ENCODE data around the gene PTX4. TPM values are rescaled to one million over a fixed set of nuclear protein-coding genes. Genes with fewer than 3 reads are reported as not detected.

Gene PTX4
- total RNA-seq, 6 experiments from 2014 or later = not detected

GRCh38 chr16:1531638-1531910 is 42.8 kb upstream of the PTX4 start:
- Histone ChIP-seq H3K4me1 (no peaks in the 10 kb centered on the region), H3K27me3 (no peaks in the 10 kb centered on the region), H3K27ac (peak overlapping the region; percentile 51 to 75 (median 67)), H3K9me3 (no peaks in the 10 kb centered on the region), H3K4me3 (no peak overlapping the region), H3K36me3 (no peaks in the 10 kb centered on the region)
- intact Hi-C loops (cut with DNase I) = no loop called here
- 73% methylated on average over 3 of the region's 14 CpGs for WGBS (ENCODE audit: insufficient coverage, low coverage, low lambda C conversion rate, missing lambda C conversion rate)
- DNase-seq (peak in 1 of 3 donors; percentile 18), ATAC-seq (no peak)
- no peak for TF ChIP-seq POLR2A (IDR thresholded peaks at IDR 0.05)
- no peak for TF ChIP-seq CTCF (IDR thresholded peaks at IDR 0.05)

DNA sequence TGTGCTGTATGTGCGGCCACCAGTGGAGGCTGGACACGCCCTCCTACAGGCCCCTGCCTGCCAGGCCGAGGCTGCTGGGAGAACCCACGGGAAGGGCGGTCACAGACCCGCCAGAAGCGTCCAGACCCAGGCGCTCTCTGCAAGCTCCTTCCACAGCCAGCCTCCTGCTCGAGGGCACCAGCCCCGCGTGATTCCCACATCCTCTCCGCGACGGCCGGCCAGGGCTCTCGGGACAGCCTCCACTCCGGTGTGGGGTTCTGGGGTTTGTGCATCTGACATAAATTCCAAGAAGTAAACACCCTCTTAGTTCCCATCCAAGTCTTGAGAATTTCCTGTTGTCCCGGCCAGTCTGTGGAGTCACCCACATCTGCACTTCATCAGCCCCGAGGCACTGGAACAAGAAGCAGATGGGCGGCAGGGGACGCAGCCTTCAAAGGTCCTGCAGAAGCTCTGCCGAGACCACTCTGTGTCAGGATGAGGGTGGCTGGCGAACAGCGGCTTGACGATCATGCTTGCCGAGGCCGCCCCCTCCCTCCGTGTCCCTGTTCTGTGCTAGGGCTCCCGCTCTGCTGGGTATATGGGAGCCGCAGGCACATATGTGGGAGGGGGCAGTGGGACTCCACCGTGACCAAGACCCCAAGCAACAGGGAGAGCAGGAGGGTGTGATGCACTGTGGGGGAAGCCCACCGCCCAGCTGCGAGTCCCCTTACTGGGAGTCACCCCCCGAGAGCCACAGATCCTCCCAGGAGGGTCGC is 42.3 kb upstream of the PTX4 start:
- TF ChIP-seq POLR2A (IDR thresholded peaks at IDR 0.05) (peak; percentile 47), CTCF (IDR thresholded peaks at IDR 0.05) (no peak)
- H3K36me3 ChIP-seq = no peaks in the 10 kb centered on the region
- ATAC-seq = peak; percentile 8 to 25 (median 16)
- DNase-seq = peak in 1 of 3 donors; percentile 38
- no CpG with 5 or more reads among the region's 35 CpGs for WGBS (ENCODE audit: insufficient coverage, low coverage, low lambda C conversion rate, missing lambda C conversion rate)
- intact Hi-C loops (cut with DNase I) = no loop called here
- no peak overlapping the region for H3K4me3 ChIP-seq
- H3K27me3 ChIP-seq = no peaks in the 10 kb centered on the region
- no peaks in the 10 kb centered on the region for H3K4me1 ChIP-seq
- no peaks in the 10 kb centered on the region for H3K9me3 ChIP-seq
- peak overlapping the region; percentile 51 to 75 (median 67) for H3K27ac ChIP-seq

DNA sequence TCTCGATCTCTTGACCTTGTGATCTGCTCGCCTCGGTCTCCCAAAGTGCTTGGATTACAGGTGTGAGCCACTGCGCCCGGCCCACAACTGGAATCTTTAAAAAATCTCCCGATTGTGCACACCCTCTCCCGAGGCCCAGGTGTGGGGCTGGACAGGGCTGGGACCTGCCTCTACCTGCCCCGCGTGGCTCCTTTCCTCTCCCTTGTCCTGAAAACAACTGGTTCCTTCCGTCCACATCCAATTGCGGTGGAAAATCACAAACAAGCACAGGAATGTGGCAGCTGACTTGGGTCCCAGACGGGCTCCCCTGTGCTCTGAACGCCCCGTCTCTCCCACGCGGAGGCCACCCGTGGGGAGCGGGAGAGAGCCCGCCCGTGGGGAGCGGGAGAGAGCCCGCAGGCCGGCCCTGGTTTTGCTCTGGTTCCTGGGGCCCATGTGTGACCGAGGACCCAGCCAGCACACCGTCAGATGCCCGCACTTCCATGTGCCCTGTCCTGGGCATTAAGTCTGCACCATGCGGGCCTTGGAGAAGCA is 41.7 kb upstream of the PTX4 start:
- DNase-seq (peak in 1 of 3 donors; percentile 13), ATAC-seq (no peak)
- 70% methylated on average over 2 of the region's 27 CpGs for WGBS (ENCODE audit: insufficient coverage, low coverage, low lambda C conversion rate, missing lambda C conversion rate)
- TF ChIP-seq POLR2A (IDR thresholded peaks at IDR 0.05) (no peak), CTCF (IDR thresholded peaks at IDR 0.05) (no peak)
- Histone ChIP-seq H3K27ac (peak overlapping the region; percentile 51 to 75 (median 64)), H3K4me1 (no peaks in the 10 kb centered on the region), H3K36me3 (no peaks in the 10 kb centered on the region), H3K4me3 (no peak overlapping the region), H3K27me3 (no peaks in the 10 kb centered on the region), H3K9me3 (no peaks in the 10 kb centered on the region)
- intact Hi-C loops (cut with DNase I) = no loop called here

GRCh38 chr16:1528921-1529537 is 40.3 kb upstream of the PTX4 start:
- Histone ChIP-seq H3K36me3 (no peaks in the 10 kb centered on the region), H3K9me3 (no peaks in the 10 kb centered on the region), H3K27ac (no peak overlapping the region), H3K4me1 (no peaks in the 10 kb centered on the region), H3K4me3 (no peak overlapping the region), H3K27me3 (no peaks in the 10 kb centered on the region)
- DNase-seq (peak in 1 of 3 donors; percentile 21), ATAC-seq (no peak)
- intact Hi-C loops (cut with DNase I) = no loop called here
- WGBS (ENCODE audit: insufficient coverage, low coverage, low lambda C conversion rate, missing lambda C conversion rate) = no CpG with 5 or more reads among the region's 29 CpGs
- TF ChIP-seq CTCF (IDR thresholded peaks at IDR 0.05) (no peak), POLR2A (IDR thresholded peaks at IDR 0.05) (no peak)

All from right lobe of liver (tissue), 6 donors.